GM12873 (cell line): Measurements from ENCODE around the gene RMI2.

Experiments used
- TF ChIP-seq, protein P1 (sequence below): IDR thresholded peaks from 2 replicates; pipeline ENCODE4 v1.5.1; 2012; ENCODE audit warnings: low read depth, mild to moderate bottlenecking, moderate library complexity, low read length, control low read depth; ENCODE audit not compliant: insufficient read depth; ENCODE audit errors: missing control alignments

Gene RMI2

DNA sequence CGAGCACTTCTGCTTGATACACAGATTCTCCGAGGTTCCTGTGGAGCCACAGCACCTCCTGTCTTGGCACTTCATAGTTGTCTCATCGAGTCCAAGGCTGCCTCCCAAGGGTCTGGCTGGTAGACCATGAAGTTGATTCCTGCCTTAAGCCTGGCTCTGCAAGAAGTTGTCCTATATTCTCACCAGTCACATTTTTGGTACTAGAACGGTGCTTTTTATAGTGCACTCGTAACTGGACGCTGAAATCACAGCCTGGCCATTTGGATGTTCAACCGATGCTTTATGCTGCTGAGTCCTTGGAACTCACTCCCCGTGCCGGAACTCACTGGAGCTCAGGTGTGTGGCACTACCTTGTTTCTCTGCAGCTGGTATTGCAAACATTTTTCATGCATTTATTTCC is 35.6 kb downstream of the RMI2 start:
- TF ChIP-seq, protein P1, sequence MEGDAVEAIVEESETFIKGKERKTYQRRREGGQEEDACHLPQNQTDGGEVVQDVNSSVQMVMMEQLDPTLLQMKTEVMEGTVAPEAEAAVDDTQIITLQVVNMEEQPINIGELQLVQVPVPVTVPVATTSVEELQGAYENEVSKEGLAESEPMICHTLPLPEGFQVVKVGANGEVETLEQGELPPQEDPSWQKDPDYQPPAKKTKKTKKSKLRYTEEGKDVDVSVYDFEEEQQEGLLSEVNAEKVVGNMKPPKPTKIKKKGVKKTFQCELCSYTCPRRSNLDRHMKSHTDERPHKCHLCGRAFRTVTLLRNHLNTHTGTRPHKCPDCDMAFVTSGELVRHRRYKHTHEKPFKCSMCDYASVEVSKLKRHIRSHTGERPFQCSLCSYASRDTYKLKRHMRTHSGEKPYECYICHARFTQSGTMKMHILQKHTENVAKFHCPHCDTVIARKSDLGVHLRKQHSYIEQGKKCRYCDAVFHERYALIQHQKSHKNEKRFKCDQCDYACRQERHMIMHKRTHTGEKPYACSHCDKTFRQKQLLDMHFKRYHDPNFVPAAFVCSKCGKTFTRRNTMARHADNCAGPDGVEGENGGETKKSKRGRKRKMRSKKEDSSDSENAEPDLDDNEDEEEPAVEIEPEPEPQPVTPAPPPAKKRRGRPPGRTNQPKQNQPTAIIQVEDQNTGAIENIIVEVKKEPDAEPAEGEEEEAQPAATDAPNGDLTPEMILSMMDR = no peak

DNA sequence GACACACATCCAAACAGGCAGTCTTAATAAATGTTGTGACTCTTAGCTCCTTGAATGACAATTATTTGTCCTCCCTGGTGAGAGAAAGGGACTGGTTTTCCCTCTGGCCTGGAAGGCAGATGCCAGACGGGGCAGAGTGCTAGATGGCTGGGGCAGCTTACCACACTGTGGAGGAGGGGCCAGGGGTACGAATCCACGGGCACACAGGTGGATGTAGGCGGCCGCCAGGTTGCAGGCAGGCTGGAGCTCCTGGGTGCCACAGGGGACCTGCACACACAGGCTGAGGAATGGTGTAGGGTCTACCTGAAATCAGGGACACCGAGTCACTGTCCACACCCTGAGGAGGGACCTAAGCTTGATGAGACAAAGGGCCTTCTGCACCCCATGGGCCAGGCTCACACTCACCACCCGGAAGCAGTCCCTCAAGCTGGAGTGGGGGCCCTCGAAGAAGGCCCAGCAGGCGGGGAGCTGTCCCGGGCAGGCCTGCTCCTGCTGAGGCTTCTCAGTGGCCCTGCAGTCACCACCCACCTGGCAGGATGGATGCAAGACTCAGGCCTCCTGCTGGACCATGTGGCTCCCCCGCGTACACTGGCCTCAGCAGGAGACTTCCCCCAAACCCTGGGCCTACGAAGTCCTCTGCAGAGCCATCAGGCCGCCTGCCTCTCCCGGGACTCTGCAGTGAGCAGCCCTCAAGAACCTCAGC is 38.4 kb downstream of the RMI2 start:
- TF ChIP-seq, protein P1 = no peak

DNA sequence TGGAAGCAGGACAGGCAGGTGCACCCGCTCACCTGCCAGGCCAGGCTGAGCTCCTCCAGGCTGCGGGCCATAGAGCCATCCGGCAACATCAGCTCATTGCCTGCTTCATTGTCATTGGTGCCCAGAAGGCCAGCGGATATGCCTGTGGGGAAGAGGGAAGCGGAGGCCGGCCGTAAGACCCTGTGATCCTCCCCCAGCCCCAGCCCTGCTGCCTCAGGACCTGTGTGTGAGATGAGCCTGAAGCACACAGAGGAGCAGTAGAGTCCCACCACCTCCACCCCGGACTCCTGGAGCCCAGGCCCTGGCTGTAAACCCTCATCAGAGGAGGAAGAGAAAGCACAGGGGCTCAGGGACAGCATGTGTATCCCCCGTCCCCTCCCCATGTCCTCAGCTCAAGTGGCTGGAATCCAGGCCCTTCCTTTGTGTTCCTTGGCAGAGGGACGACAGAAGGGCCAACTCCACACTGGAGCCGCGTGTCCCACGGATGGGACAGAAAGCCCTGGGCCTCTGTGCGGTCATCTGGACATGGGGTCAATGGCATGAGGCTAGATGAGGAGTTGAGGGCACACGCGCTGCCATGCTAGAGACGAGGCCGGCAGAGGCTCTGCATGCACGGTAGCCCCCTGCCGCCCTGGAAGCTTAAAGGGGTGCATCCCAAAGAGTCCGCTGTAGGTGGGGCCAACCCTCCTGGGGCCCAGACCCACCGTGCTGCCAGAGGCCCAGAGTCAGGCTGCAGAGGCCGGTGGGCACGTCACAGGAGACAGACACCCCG is 39.1 kb downstream of the RMI2 start:
- TF ChIP-seq, protein P1 = no peak

DNA sequence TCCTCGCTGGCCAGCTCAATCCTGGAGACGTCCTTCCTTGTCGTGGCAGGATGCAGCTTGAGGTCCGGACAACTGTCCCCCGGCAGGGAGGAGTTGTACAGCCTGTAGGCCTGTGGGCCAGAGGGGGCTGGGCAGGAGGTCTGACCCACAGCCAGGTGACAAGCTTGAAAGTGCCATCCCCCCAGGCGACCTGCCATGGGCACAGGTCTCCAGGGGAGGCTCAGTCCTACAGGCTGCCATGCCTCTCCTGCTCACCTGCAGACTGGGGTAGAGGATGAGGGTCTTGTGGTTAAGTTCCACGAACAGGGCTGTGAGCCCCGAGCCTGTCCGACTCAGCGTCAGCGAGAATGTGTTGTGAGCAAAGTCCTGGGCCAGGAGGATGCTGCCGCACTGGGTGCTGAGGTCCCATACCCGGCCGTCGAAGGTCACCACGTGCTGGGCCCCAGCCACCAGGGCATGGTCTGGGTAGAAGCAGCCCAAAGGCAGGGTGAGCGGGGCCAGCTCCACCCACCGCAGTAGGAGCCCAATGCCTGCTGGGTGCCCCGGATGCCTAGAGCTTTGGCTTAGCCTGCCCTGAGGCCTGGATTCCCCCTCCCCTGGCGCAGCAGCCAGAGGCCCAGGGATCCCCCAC is 39.8 kb downstream of the RMI2 start:
- TF ChIP-seq, protein P1 = no peak

DNA sequence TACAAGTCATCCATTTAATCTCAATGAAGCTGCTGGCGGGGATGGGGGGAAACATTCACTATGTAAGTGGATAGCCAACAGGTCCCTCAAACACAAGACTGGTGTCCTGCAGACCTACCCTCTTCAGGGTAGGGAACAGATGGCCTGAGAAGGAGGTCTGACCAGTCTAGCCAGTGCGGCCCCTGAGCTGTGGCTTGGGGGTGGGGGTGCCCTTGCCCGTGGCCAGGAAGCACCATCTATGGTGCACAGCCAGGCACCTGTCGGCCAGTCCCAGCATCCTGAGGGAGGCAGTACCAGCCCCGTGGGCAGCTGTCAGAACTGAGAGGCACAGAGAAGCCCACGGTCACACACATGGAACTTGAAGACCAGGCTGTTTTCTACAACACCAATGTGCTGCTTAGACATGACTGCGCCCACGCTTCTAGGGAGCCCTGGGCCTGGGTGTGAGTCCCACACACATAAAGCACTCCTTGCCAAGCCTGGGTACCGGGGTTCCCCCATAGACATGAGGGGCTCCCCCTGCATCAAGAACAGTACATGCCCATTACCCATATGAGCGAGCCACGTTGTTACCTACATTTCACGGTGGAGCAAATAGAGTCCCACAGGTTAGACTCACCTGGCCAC is 40.9 kb downstream of the RMI2 start:
- TF ChIP-seq, protein P1 = no peak

DNA sequence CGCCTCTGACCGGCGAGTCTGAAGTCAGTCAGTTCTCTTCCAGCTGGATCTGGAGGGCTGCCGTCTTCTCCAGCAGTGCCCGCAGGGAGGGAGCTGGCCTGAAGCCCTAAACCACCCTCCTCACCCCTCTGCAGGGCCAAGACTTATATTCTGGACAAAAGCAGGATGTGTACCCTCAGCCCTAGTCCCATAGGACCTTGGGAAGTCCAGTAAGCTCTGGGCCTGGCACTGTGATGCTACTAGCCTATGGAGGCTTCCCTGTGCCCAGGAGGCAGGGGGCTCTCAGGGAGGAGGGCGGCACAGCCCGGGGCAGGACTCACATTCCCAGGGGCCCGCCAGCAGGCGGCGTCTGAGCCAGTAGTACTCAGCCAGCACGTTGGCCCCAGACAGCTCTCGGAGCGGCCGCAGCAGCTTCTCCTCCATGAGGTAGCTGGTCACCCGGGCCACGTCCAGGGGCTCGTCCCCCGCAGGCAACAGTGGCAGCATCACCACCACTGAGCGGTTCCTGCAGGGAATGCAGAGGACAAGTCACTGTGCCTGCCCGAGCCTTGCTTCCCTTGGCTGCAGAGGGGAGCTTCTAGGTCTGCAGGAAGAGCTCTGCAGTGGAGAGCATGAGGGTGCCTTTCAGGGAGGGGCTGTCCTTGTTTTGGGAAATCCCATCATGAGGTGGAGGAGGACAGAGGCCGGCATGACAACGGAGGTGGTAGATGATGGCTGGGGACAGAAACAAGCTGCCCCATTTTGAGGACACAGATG is 41.7 kb downstream of the RMI2 start:
- TF ChIP-seq, protein P1 = peak; percentile 78
